GM12878 (cell line): ENCODE results near the gene TMED10. TPM values are rescaled to one million over a fixed set of nuclear protein-coding genes. Genes with fewer than 3 reads are reported as not detected.

Experiments used
- ATAC-seq: fragments of 200-7000 bp; cut with Tn5 transposase; 3 replicates; pipeline ENCODE4 v1.9.1; 2020; ENCODE audit warnings: mild to moderate bottlenecking, moderate library complexity
- BruUV-seq: library from RNA; stranded (reverse); fragments of 400-500 nt; replicated peaks from 2 replicates; lab custom pipeline; 2021; lab: Mats Ljungman, UMichigan
- CTCF ChIA-PET: fragments of 300-600 bp; sonication (Branson Sonifier 250); formaldehyde crosslinking; extraction: SDS; loops from one replicate; lab custom pipeline; 2021; ENCODE audit warnings: inconsistent platforms; lab: Yijun Ruan, JAX
- POLR2A ChIA-PET: fragments of 350-600 bp; formaldehyde crosslinking; extraction: SDS; loops from one replicate; lab custom pipeline; 2021; ENCODE audit warnings: inconsistent platforms; lab: Charles Lee
- RAD21 ChIA-PET: fragments of 300-600 bp; sonication (Branson Sonifier 250); formaldehyde crosslinking; loops from one replicate; lab custom pipeline; 2023; ENCODE audit warnings: antibody characterized with exemption; ENCODE audit not compliant: unreplicated experiment; lab: Charles Lee
- SMC1A ChIA-PET: fragments of 300-600 bp; sonication (Branson Sonifier 250); formaldehyde crosslinking; loops from one replicate; lab custom pipeline; 2023; ENCODE audit not compliant: unreplicated experiment, uncharacterized antibody; lab: Charles Lee
- DNase-seq: peaks from one replicate; pipeline ENCODE4 v3.0.0-alpha.2; 2011; ENCODE audit warnings: low read depth, low spot score
- FAIRE-seq: peaks from 3 replicates; lab custom pipeline; 2011; peaks lifted over from hg19 to GRCh38; lab: Jason Lieb, UNC
- H2AFZ ChIP-seq: 2 replicates; pipeline ENCODE4 v1.6.0; 2011; ENCODE audit warnings: low read depth, low read length, control low read depth; ENCODE audit not compliant: control insufficient read depth
- H3K27ac ChIP-seq: 2 replicates; pipeline ENCODE4 v1.5.1; 2011; ENCODE audit warnings: control low read depth; ENCODE audit not compliant: control insufficient read depth, insufficient read depth
- H3K27me3 ChIP-seq, 2 experiments: replicated peaks in 1 of 2; 2 replicates each; pipeline versions ENCODE4 v1.6.0 to v1.6.1; 2011; ENCODE audit warnings: low read length in 1 of 2; ENCODE audit not compliant: control insufficient read depth in 2 of 2, insufficient read depth in 2 of 2
- H3K36me3 ChIP-seq, 2 experiments: 2 replicates each; pipeline ENCODE4 v1.5.1; 2011; ENCODE audit warnings: low read length in 1 of 2; ENCODE audit not compliant: control insufficient read depth in 2 of 2, insufficient read depth in 2 of 2
- H3K4me1 ChIP-seq: 2 replicates; pipeline ENCODE4 v1.6.1; 2011; ENCODE audit warnings: mild to moderate bottlenecking, low read length, moderate library complexity, mixed read lengths; ENCODE audit not compliant: control insufficient read depth, insufficient read depth
- H3K4me2 ChIP-seq: 2 replicates; pipeline ENCODE4 v1.6.0; 2011; ENCODE audit warnings: control low read depth; ENCODE audit not compliant: control insufficient read depth, insufficient read depth
- H3K4me3 ChIP-seq: fragments of 200-600 bp; sonication (generic); 2 replicates; pipeline ENCODE4 v1.5.1; 2016
- H3K79me2 ChIP-seq: 2 replicates; pipeline ENCODE4 v1.6.0; 2011; ENCODE audit warnings: low read length; ENCODE audit not compliant: control insufficient read depth, insufficient read depth
- H3K9ac ChIP-seq: 2 replicates; pipeline ENCODE4 v1.8.0; 2011; ENCODE audit warnings: low read length, control low read depth, mixed read lengths; ENCODE audit not compliant: control insufficient read depth, insufficient read depth
- H3K9me3 ChIP-seq: replicated peaks from 3 replicates; pipeline ENCODE4 v1.5.1; 2011; ENCODE audit warnings: mild to moderate bottlenecking, low read length; ENCODE audit not compliant: control insufficient read depth, insufficient read depth
- H4K20me1 ChIP-seq: 2 replicates; pipeline ENCODE4 v1.6.0; 2011; ENCODE audit not compliant: control insufficient read depth, insufficient read depth
- CHD1 ChIP-seq: IDR thresholded peaks from 2 replicates; pipeline ENCODE4 v1.6.1; 2012; ENCODE audit warnings: low read depth, low read length, improper control_type of control experiment
- KDM1A ChIP-seq: fragments of 200-600 bp; sonication (generic); IDR thresholded peaks from 2 replicates; pipeline ENCODE4 v1.6.1; 2016; ENCODE audit warnings: borderline replicate concordance
- MTA2 ChIP-seq: fragments of 450-650 bp; IDR thresholded peaks from 2 replicates; pipeline ENCODE4 v1.6.1; 2016; ENCODE audit warnings: low read depth, mild to moderate bottlenecking, moderate library complexity
- PML ChIP-seq: IDR thresholded peaks from 2 replicates; pipeline ENCODE4 v1.6.1; 2012; ENCODE audit warnings: low read length, inconsistent platforms
- RAD21 ChIP-seq: IDR thresholded peaks from 2 replicates; pipeline ENCODE4 v1.6.1; 2011; ENCODE audit warnings: mild to moderate bottlenecking, low read depth, low read length, moderate library complexity; ENCODE audit not compliant: insufficient read depth
- SREBF2 ChIP-seq: IDR thresholded peaks from 2 replicates; pipeline ENCODE4 v1.6.1; 2012; ENCODE audit warnings: mild to moderate bottlenecking, low read length
- ZNF207 ChIP-seq: fragments of 450-650 bp; IDR thresholded peaks from 2 replicates; pipeline ENCODE4 v1.6.1; 2014; ENCODE audit warnings: antibody characterized with exemption, mild to moderate bottlenecking, borderline replicate concordance
- ZNF622 ChIP-seq: fragments of 450-650 bp; IDR thresholded peaks from 2 replicates; pipeline ENCODE4 v1.6.1; 2017; ENCODE audit warnings: mild to moderate bottlenecking, inconsistent platforms
- WGBS: methylation state at CpG from one replicate; pipeline ENCODE4 v1.1.6; 2016; ENCODE audit warnings: low lambda C conversion rate; ENCODE audit not compliant: insufficient replicate concordance, insufficient coverage; ENCODE audit errors: missing lambda C conversion rate; 5-methylcytosine and 5-hydroxymethylcytosine counted together
- in situ Hi-C: fragments of 300-500 bp; cut with MboI; formaldehyde crosslinking; loops from 9 replicates; pipeline ENCODE4 v1.14.3; 2018; ENCODE audit warnings: mixed read lengths
- intact Hi-C: fragments of 100-400 bp; cut with micrococcal nuclease; formaldehyde crosslinking; loops from one replicate; pipeline ENCODE4 v1.14.2; 2022; ENCODE audit not compliant: unreplicated experiment
- polyA plus RNA-seq, 11 experiments: library from polyadenylated mRNA; depleted of rRNA in 4 of 11; unstranded in 6 of 11; stranded (reverse) in 5 of 11; fragments of >200 nt; fragmentation: Nextera tagmentation in 4 of 11; fragmentation: Illumina TruSeq in 1 of 11; extraction: Ambion mirVana in 4 of 11; extraction: Trizol in 1 of 11; gene quantifications; 1 replicate in 1 of 11; 2 replicates in 10 of 11; pipeline versions ENCODE4 v1.2.1 to v1.2.3, GENCODE V29; 2011 to 2016; ENCODE audit warnings: inconsistent platforms in 2 of 11, missing spikeins in 2 of 11, low read depth in 1 of 11
- total RNA-seq, 4 experiments: library from RNA; depleted of rRNA in 3 of 4; stranded (reverse); fragments of >200 nt in 3 of 4; fragmentation: Illumina TruSeq in 1 of 4; extraction: Trizol in 1 of 4; gene quantifications; 2 replicates each; pipeline versions ENCODE4 v1.2.1 to v1.2.3, GENCODE V29; 2013 to 2021
- TF ChIP-seq, protein P1 (sequence below): fragments of 150-350 bp; IDR thresholded peaks from 2 replicates; pipeline ENCODE4 v1.6.1; 2014; ENCODE audit warnings: mild to moderate bottlenecking, low read depth, low read length

The TMED10 gene
- total and polyA plus RNA-seq, 10 of the 15 experiments (the other 5 are each of a cell fraction or from before 2014, with no cell fraction given) = 99.8 to 270 (median 180) TPM

GRCh38 chr14:75204116-75204515, 27.7 kb upstream of the TMED10 start:
- no peaks in the 10 kb centered on the region for H3K36me3 ChIP-seq
- no peak overlapping the region for H3K9ac ChIP-seq
- ChIA-PET RAD21 (no interaction called here), POLR2A (no interaction called here), SMC1A (no interaction called here), CTCF (interaction anchor here (0.9 to 1.1 kb wide), 2 partner anchors 72 to 73 kb away, joined by 3 to 4 read pairs; no protein-coding TSS in a partner anchor)
- H3K4me3 ChIP-seq = no peak overlapping the region
- no TSS peak for BruUV-seq
- DNase-seq (no peak), ATAC-seq (no peak), FAIRE-seq (no peak)
- no peaks in the 10 kb centered on the region for H3K79me2 ChIP-seq
- H4K20me1 ChIP-seq = no peaks in the 10 kb centered on the region
- H3K27ac ChIP-seq = no peak overlapping the region
- H2AFZ ChIP-seq = no peak overlapping the region; the same call in 1 of the 2 replicates
- no peaks in the 10 kb centered on the region for H3K4me1 ChIP-seq
- intact Hi-C loops = no loop called here
- peaks cover 0 to 2% of the 10 kb centered on the region in 2 experiments; a peak in 1 of 4 replicates for H3K27me3 ChIP-seq
- no peaks in the 10 kb centered on the region for H3K9me3 ChIP-seq
- TF ChIP-seq CHD1 (no peak), ZNF207 (no peak), KDM1A (no peak), SREBF2 (no peak), ZNF622 (no peak), MTA2 (no peak), RAD21 (no peak), PML (no peak)
- TF ChIP-seq, protein P1, sequence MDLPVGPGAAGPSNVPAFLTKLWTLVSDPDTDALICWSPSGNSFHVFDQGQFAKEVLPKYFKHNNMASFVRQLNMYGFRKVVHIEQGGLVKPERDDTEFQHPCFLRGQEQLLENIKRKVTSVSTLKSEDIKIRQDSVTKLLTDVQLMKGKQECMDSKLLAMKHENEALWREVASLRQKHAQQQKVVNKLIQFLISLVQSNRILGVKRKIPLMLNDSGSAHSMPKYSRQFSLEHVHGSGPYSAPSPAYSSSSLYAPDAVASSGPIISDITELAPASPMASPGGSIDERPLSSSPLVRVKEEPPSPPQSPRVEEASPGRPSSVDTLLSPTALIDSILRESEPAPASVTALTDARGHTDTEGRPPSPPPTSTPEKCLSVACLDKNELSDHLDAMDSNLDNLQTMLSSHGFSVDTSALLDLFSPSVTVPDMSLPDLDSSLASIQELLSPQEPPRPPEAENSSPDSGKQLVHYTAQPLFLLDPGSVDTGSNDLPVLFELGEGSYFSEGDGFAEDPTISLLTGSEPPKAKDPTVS = no peak
- TF ChIP-seq, all 136 proteins: peak for 0
- no peak overlapping the region for H3K4me2 ChIP-seq
- WGBS = 50% methylated on average over 3 of the region's 3 CpGs
- in situ Hi-C loops = no loop called here
